ENCODE data around the gene PFDN5. TPM values are rescaled to one million over a fixed set of nuclear protein-coding genes. Genes with fewer than 3 reads are reported as not detected.

PFDN5 gene
- total and polyA plus RNA-seq, 9 of the 15 experiments (the other 6 are each of a cell fraction or from before 2014, with no cell fraction given) = 361 to 1,636 (median 742) TPM

DNA sequence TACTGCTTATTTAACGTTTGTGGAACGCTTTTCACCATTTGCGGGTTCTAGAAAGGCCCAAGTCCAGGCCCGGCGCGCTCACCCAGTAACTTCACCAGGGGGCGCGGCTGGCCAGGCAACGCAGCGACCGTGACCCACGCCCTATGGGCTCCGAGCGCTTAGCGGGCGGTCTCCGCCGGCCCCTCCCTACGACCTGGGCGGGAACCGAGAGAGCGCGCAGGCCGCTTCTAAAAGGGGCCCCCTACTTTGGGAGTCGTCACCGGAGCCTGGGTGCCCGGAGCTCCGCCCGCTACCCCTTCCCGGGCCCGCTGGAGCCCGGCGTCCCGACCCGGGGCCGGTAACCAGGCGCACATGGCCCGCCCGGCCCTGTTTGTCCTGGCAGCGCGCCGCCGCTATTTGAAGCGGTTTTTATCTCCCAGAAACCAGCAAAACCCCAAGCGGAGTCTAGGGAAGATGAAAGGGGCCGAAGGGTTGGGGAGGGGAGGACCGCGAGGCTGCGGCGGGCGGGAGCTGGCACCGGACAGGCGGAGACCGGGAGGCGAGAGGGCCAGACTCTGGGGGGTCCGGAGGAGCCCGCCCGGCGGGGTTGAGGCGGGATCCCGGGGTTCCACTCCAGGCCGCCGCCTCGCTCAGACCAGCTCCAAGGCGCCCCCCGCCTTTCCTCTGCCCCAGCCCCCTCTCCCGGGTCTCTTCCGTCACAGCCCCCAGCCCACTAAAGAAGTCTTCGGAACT is 29.6 kb downstream of the PFDN5 start (continued):
- TF ChIP-seq TOE1 (IDR thresholded peaks at IDR 0.05; ENCODE audit: borderline replicate concordance) (0 out of 2 replicates have a peak, but pooled peaks have one; percentile 49), TOE1 (CRISPR knock-in tag; IDR thresholded peaks at IDR 0.05; ENCODE audit: borderline replicate concordance, low read depth) (no peak), MAFF (IDR thresholded peaks at IDR 0.05; ENCODE audit: low read length) (no peak), C11orf30 (IDR thresholded peaks at IDR 0.05; ENCODE audit: low read depth) (no peak)
- TF ChIP-seq, protein P1, sequence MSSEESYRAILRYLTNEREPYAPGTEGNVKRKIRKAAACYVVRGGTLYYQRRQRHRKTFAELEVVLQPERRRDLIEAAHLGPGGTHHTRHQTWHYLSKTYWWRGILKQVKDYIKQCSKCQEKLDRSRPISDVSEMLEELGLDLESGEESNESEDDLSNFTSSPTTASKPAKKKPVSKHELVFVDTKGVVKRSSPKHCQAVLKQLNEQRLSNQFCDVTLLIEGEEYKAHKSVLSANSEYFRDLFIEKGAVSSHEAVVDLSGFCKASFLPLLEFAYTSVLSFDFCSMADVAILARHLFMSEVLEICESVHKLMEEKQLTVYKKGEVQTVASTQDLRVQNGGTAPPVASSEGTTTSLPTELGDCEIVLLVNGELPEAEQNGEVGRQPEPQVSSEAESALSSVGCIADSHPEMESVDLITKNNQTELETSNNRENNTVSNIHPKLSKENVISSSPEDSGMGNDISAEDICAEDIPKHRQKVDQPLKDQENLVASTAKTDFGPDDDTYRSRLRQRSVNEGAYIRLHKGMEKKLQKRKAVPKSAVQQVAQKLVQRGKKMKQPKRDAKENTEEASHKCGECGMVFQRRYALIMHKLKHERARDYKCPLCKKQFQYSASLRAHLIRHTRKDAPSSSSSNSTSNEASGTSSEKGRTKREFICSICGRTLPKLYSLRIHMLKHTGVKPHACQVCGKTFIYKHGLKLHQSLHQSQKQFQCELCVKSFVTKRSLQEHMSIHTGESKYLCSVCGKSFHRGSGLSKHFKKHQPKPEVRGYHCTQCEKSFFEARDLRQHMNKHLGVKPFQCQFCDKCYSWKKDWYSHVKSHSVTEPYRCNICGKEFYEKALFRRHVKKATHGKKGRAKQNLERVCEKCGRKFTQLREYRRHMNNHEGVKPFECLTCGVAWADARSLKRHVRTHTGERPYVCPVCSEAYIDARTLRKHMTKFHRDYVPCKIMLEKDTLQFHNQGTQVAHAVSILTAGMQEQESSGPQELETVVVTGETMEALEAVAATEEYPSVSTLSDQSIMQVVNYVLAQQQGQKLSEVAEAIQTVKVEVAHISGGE (CRISPR knock-in tag; IDR thresholded peaks at IDR 0.05) = peak in 1 of 3 experiments; percentile 89; a peak in 2 of 6 replicates
- TF ChIP-seq, protein P2, sequence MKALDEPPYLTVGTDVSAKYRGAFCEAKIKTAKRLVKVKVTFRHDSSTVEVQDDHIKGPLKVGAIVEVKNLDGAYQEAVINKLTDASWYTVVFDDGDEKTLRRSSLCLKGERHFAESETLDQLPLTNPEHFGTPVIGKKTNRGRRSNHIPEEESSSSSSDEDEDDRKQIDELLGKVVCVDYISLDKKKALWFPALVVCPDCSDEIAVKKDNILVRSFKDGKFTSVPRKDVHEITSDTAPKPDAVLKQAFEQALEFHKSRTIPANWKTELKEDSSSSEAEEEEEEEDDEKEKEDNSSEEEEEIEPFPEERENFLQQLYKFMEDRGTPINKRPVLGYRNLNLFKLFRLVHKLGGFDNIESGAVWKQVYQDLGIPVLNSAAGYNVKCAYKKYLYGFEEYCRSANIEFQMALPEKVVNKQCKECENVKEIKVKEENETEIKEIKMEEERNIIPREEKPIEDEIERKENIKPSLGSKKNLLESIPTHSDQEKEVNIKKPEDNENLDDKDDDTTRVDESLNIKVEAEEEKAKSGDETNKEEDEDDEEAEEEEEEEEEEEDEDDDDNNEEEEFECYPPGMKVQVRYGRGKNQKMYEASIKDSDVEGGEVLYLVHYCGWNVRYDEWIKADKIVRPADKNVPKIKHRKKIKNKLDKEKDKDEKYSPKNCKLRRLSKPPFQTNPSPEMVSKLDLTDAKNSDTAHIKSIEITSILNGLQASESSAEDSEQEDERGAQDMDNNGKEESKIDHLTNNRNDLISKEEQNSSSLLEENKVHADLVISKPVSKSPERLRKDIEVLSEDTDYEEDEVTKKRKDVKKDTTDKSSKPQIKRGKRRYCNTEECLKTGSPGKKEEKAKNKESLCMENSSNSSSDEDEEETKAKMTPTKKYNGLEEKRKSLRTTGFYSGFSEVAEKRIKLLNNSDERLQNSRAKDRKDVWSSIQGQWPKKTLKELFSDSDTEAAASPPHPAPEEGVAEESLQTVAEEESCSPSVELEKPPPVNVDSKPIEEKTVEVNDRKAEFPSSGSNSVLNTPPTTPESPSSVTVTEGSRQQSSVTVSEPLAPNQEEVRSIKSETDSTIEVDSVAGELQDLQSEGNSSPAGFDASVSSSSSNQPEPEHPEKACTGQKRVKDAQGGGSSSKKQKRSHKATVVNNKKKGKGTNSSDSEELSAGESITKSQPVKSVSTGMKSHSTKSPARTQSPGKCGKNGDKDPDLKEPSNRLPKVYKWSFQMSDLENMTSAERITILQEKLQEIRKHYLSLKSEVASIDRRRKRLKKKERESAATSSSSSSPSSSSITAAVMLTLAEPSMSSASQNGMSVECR (CRISPR knock-in tag; IDR thresholded peaks at IDR 0.05) = peak; percentile 54; the same call in 1 of the 2 replicates
- TF ChIP-seq, protein P3, sequence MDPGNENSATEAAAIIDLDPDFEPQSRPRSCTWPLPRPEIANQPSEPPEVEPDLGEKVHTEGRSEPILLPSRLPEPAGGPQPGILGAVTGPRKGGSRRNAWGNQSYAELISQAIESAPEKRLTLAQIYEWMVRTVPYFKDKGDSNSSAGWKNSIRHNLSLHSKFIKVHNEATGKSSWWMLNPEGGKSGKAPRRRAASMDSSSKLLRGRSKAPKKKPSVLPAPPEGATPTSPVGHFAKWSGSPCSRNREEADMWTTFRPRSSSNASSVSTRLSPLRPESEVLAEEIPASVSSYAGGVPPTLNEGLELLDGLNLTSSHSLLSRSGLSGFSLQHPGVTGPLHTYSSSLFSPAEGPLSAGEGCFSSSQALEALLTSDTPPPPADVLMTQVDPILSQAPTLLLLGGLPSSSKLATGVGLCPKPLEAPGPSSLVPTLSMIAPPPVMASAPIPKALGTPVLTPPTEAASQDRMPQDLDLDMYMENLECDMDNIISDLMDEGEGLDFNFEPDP (CRISPR knock-in tag; IDR thresholded peaks at IDR 0.05) = no peak
- TF ChIP-seq, protein P4, sequence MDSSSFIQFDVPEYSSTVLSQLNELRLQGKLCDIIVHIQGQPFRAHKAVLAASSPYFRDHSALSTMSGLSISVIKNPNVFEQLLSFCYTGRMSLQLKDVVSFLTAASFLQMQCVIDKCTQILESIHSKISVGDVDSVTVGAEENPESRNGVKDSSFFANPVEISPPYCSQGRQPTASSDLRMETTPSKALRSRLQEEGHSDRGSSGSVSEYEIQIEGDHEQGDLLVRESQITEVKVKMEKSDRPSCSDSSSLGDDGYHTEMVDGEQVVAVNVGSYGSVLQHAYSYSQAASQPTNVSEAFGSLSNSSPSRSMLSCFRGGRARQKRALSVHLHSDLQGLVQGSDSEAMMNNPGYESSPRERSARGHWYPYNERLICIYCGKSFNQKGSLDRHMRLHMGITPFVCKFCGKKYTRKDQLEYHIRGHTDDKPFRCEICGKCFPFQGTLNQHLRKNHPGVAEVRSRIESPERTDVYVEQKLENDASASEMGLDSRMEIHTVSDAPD (CRISPR knock-in tag; IDR thresholded peaks at IDR 0.05) = no peak
- TF ChIP-seq, protein P5, sequence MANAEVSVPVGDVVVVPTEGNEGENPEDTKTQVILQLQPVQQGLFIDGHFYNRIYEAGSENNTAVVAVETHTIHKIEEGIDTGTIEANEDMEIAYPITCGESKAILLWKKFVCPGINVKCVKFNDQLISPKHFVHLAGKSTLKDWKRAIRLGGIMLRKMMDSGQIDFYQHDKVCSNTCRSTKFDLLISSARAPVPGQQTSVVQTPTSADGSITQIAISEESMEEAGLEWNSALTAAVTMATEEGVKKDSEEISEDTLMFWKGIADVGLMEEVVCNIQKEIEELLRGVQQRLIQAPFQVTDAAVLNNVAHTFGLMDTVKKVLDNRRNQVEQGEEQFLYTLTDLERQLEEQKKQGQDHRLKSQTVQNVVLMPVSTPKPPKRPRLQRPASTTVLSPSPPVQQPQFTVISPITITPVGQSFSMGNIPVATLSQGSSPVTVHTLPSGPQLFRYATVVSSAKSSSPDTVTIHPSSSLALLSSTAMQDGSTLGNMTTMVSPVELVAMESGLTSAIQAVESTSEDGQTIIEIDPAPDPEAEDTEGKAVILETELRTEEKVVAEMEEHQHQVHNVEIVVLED (CRISPR knock-in tag; IDR thresholded peaks at IDR 0.05) = peak; percentile 43; the same call in 1 of the 2 replicates
- TF ChIP-seq, protein P6, sequence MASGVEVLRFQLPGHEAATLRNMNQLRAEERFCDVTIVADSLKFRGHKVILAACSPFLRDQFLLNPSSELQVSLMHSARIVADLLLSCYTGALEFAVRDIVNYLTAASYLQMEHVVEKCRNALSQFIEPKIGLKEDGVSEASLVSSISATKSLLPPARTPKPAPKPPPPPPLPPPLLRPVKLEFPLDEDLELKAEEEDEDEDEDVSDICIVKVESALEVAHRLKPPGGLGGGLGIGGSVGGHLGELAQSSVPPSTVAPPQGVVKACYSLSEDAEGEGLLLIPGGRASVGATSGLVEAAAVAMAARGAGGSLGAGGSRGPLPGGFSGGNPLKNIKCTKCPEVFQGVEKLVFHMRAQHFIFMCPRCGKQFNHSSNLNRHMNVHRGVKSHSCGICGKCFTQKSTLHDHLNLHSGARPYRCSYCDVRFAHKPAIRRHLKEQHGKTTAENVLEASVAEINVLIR (CRISPR knock-in tag; IDR thresholded peaks at IDR 0.05) = peak; percentile 24

Data from K562 (cell line).